ENCODE results near the gene COX17.
"Not testable (repeated sequence)": the region's sequence is repeated elsewhere in the genome, so short reads cannot be mapped to it uniquely, and the experiment has no call there.

COX17 gene

GRCh38 chr3:119676771-119677640, at the start of gene COX17:
TSS of gene COX17 (minus strand) at chr3:119677406. CDS start at chr3:119677310, 96 bp downstream.
- DNase-seq: peak; percentile 96

- no peak for DNase-seq
Measured at GRCh38 chr3:119726909-119727308, 49.7 kb upstream of the COX17 start.

- DNase-seq: no peak
Measured at GRCh38 chr3:119723022-119723421, 45.8 kb upstream of the COX17 start.

GRCh38 chr3:119717520-119717919, 40.3 kb upstream of the COX17 start:
- no peak for DNase-seq

- DNase-seq: no peak
Measured at GRCh38 chr3:119716998-119717397, 39.8 kb upstream of the COX17 start.

GRCh38 chr3:119715105-119715504, 37.9 kb upstream of the COX17 start:
- DNase-seq: no peak

- no peak for DNase-seq
Measured at GRCh38 chr3:119703820-119704531, 26.8 kb upstream of the COX17 start.

GRCh38 chr3:119702530-119703527, 25.6 kb upstream of the COX17 start, which contains the start of gene CFAP91:
TSS of gene CFAP91 (plus strand) at chr3:119703022. CDS start at chr3:119703099, 77 bp downstream.
- DNase-seq: peak; percentile 79

GRCh38 chr3:119700920-119701734, 23.9 kb upstream of the COX17 start:
- DNase-seq: no peak

- DNase-seq: peak; percentile 18 to 20
Measured at GRCh38 chr3:119700269-119700919, 23.2 kb upstream of the COX17 start.

- no peak for DNase-seq
Measured at GRCh38 chr3:119697394-119697793, 20.2 kb upstream of the COX17 start.

GRCh38 chr3:119695480-119695879, 18.3 kb upstream of the COX17 start:
- DNase-seq: no peak

- no peak for DNase-seq
Measured at GRCh38 chr3:119690043-119690656, 12.9 kb upstream of the COX17 start.

- DNase-seq: no peak
Measured at GRCh38 chr3:119683421-119683820, 6.2 kb upstream of the COX17 start.

- DNase-seq: no peak
Measured at GRCh38 chr3:119681279-119681678, 4.1 kb upstream of the COX17 start.

- DNase-seq: no peak
Measured at GRCh38 chr3:119679874-119680273, 2.7 kb upstream of the COX17 start.

GRCh38 chr3:119678209-119678608, 1.0 kb upstream of the COX17 start:
- not testable (repeated sequence) for DNase-seq

- no peak for DNase-seq
Measured at GRCh38 chr3:119677641-119677934, 382 bp upstream of the COX17 start.

- no peak for DNase-seq
Measured at GRCh38 chr3:119676020-119676419, 1.2 kb downstream of the COX17 start.

- no peak for DNase-seq
Measured at GRCh38 chr3:119675188-119675874, 1.9 kb downstream of the COX17 start.

Data from activated CD4-positive, alpha-beta T cell treated with anti-CD3 and anti-CD28 coated beads for 4 hours (primary cell).